K562 (cell line): ENCODE results near the gene MRPL38.

ENCODE experiments used
- CHD2 ChIP-seq: IDR thresholded peaks from 2 replicates; pipeline ENCODE4 v1.6.1; 2011; ENCODE audit warnings: low read depth, low read length
- CTCF ChIP-seq, 3 experiments: IDR thresholded peaks in 2 of 3; conservative IDR thresholded peaks in 1 of 3; 2 replicates each; pipeline ENCODE4 v1.5.1; 2011 to 2012; ENCODE audit warnings: low read length in 3 of 3, mild to moderate bottlenecking in 3 of 3, control low read depth in 2 of 3, improper control_type of control experiment in 1 of 3, inconsistent platforms in 1 of 3, low read depth in 1 of 3, mixed read lengths in 1 of 3, moderate library complexity in 1 of 3; ENCODE audit not compliant: insufficient read depth in 2 of 3
- MTA2 ChIP-seq: fragments of 450-650 bp; IDR thresholded peaks from 2 replicates; pipeline ENCODE4 v1.6.1; 2016; ENCODE audit warnings: low read depth

- no peak for TF ChIP-seq CTCF (IDR thresholded peaks at IDR 0.05 in 2 of 3, conservative IDR thresholded peaks at IDR 0.05 in 1 of 3; ENCODE audit: insufficient read depth in 2 of 3, low read depth in 1 of 3, low read length in 3 of 3)
- no peak for TF ChIP-seq MTA2
- TF ChIP-seq CHD2 = no peak
These were observed 6.0 kb upstream of the MRPL38 start for GRCh38 chr17:75910699-75911098.
